Upper lobe of right lung (tissue), 1 donor: ENCODE data around the gene PRSS2. TPM values are rescaled to one million over a fixed set of nuclear protein-coding genes. Genes with fewer than 3 reads are reported as not detected.

Experiments used
- ATAC-seq: fragments of 200-7000 bp; cut with Tn5 transposase; one replicate; pipeline ENCODE4 v1.9.1; 2020; ENCODE audit warnings: mild to moderate bottlenecking, moderate library complexity
- DNase-seq: peaks from one replicate; pipeline ENCODE4 v3.0.0-alpha.2; 2020
- H3K27ac ChIP-seq: fragments of 200-600 bp; one replicate; pipeline ENCODE4 v1.8.0; 2022
- H3K27me3 ChIP-seq: fragments of 200-600 bp; one replicate; pipeline ENCODE4 v1.8.0; 2022; ENCODE audit warnings: mild to moderate bottlenecking
- H3K36me3 ChIP-seq: fragments of 200-600 bp; one replicate; pipeline ENCODE4 v1.8.0; 2022
- H3K4me1 ChIP-seq: fragments of 200-600 bp; one replicate; pipeline ENCODE4 v1.8.0; 2022
- H3K4me3 ChIP-seq: fragments of 200-600 bp; one replicate; pipeline ENCODE4 v1.8.0; 2022; ENCODE audit warnings: mild to moderate bottlenecking
- H3K9me3 ChIP-seq: fragments of 200-600 bp; one replicate; pipeline ENCODE4 v1.8.0; 2022
- intact Hi-C: fragments of 100-400 bp; cut with DNase I; formaldehyde crosslinking; loops from one replicate; pipeline ENCODE4 v1.11.0; 2022
- total RNA-seq: library from RNA; stranded (reverse); fragmentation: NEBNext Ultra II Directional; extraction: Animal tissue kit (Norgen Biotek cat#: 25700); gene quantifications from one replicate; pipeline ENCODE4 v1.2.1, GENCODE V29; 2021
- TF ChIP-seq, protein P1 (sequence below): fragments of 200-600 bp; IDR thresholded peaks from one replicate; pipeline ENCODE4 v1.8.0; 2022; ENCODE audit warnings: antibody characterized with exemption
- donor health status: DM: no; HTN: yes; CAD: no; lungs with severe emphysema.

PRSS2 gene
- total RNA-seq, 1 donor from 2014 or later: not detected

DNA sequence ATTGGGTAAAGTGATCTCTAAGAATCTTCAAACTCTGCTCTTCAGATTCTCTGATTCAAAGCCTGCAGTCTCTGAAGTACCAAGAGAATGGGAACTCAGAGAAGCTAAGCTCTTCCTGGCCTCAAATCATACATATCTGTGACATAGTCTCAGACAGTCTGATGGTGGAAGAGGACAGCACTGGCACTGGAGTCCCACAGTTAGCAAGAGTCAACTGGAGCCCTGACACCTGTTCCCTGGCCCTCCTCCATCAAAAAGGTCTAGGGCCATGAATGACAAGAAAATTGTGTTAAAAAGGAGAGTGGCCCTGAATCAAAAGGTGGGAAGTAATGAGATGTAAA, 37.7 kb downstream of the PRSS2 start:
- TF ChIP-seq, protein P1, sequence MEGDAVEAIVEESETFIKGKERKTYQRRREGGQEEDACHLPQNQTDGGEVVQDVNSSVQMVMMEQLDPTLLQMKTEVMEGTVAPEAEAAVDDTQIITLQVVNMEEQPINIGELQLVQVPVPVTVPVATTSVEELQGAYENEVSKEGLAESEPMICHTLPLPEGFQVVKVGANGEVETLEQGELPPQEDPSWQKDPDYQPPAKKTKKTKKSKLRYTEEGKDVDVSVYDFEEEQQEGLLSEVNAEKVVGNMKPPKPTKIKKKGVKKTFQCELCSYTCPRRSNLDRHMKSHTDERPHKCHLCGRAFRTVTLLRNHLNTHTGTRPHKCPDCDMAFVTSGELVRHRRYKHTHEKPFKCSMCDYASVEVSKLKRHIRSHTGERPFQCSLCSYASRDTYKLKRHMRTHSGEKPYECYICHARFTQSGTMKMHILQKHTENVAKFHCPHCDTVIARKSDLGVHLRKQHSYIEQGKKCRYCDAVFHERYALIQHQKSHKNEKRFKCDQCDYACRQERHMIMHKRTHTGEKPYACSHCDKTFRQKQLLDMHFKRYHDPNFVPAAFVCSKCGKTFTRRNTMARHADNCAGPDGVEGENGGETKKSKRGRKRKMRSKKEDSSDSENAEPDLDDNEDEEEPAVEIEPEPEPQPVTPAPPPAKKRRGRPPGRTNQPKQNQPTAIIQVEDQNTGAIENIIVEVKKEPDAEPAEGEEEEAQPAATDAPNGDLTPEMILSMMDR: no peak
- intact Hi-C loops: no loop called here
- Histone ChIP-seq H3K36me3 (no peaks in the 10 kb centered on the region), H3K27me3 (peaks cover 6% of the 10 kb centered on the region), H3K9me3 (no peaks in the 10 kb centered on the region), H3K4me1 (no peaks in the 10 kb centered on the region), H3K4me3 (no peak overlapping the region), H3K27ac (peak overlapping the region; percentile 51)
- ATAC-seq (no peak), DNase-seq (no peak)

- Histone ChIP-seq H3K27me3 (peaks cover 6% of the 10 kb centered on the region), H3K4me3 (no peak overlapping the region), H3K4me1 (no peaks in the 10 kb centered on the region), H3K36me3 (no peaks in the 10 kb centered on the region), H3K27ac (peak overlapping the region; percentile 51), H3K9me3 (no peaks in the 10 kb centered on the region)
- ATAC-seq: peak; percentile 70
- DNase-seq: no peak
- TF ChIP-seq, protein P1: no peak
- intact Hi-C loops: no loop called here
Measured at GRCh38 chr7:142808802-142809583, 38.2 kb downstream of the PRSS2 start.

DNA sequence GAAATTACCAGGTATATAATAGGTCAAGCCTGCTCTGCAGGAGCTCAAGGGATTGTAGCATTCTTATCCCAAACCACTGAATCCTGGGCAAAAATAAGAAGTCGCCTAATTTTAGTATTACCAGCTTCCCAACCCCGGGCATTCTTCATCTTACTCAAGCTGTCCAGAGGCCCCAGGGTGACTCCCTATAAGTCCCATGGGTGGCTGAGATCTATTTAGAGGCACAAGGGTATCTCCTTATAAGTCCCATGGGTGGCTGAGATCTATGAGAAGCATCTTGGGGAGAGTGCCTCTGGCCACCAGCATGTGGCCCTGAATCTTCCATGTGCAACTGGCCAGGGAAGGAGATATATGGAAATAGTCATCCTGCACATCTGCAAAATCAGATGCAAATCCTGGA, 38.9 kb downstream of the PRSS2 start:
- Histone ChIP-seq H3K4me1 (no peaks in the 10 kb centered on the region), H3K9me3 (no peaks in the 10 kb centered on the region), H3K36me3 (no peaks in the 10 kb centered on the region), H3K4me3 (no peak overlapping the region), H3K27ac (peak overlapping the region; percentile 24), H3K27me3 (peaks cover 6% of the 10 kb centered on the region)
- intact Hi-C loops: no loop called here
- DNase-seq (no peak), ATAC-seq (no peak)
- TF ChIP-seq, protein P1: no peak

DNA sequence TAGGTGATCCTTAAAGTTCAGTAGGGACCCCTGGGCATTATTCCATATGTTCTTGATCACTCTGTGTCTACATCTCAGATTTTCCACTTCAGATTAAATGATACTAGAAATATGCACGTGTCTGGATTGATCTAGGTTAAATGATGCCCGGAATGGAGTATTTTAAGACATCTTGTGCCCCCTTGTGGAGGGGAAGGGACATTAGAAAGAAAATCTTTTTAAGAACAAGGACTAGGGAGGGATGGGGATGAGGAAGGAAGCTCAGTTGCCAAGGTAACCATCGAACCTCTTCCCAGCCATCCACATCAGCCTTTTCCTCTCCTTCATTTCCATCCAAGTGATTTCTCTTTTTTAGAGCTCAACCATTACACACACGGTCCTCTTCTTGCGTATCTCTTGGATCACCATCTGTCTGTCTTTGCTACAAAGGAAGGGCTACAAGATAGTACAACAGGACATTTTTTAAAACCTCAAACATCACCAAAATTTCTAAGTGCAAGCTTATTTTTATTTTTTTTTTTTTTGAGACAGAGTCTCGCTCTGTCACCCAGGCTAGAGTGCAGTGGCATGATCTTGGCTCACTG, 40.5 kb downstream of the PRSS2 start:
- TF ChIP-seq, protein P1: peak; percentile 61
- DNase-seq (no peak), ATAC-seq (peak; percentile 59)

DNA sequence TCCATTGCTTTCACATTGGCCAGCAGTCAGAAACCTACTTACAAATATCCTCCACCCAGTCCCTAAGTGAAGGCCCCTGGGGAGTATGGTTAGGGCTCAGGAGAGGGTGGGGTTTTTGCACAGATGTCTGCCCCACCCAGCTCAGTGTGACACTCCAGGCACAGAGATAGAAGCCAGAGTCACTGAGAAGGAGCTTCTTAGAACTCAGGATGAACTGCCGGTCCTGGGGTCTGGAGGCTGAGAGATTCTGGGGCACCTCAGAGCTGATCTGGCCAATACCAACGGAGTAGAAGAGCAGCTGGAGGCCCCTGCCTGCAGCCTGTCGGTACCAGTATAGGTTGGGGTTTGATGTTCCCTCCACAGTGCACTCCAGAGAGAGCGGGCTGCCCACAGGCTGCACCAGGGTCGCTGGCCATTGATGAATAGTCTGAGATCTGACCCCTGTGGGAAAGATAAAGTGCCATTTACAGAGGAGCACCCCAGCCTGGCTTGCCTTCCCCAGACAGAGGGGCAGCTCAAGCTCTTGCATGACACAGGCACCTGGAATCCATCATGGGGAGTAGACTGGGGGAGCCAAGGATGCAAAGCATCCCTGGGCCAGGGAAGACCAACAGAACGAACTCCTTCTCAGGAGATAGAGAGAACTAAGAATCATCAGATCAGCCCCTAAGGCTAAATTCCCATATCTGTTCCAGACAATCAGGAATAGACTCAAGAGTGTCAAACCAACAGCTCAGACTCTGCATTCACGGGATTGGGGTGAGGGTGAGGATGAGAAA, 41.9 kb downstream of the PRSS2 start:
- Histone ChIP-seq H3K36me3 (no peaks in the 10 kb centered on the region), H3K27me3 (peaks cover 19% of the 10 kb centered on the region), H3K9me3 (no peaks in the 10 kb centered on the region), H3K4me1 (no peaks in the 10 kb centered on the region), H3K4me3 (no peak overlapping the region), H3K27ac (no peak overlapping the region)
- intact Hi-C loops: no loop called here
- ATAC-seq (no peak), DNase-seq (no peak)
- TF ChIP-seq, protein P1: no peak

More for the DNA sequence above, 40.5 kb downstream of the PRSS2 start:
- Histone ChIP-seq H3K4me1 (no peaks in the 10 kb centered on the region), H3K27ac (no peak overlapping the region), H3K27me3 (peaks cover 19% of the 10 kb centered on the region), H3K9me3 (no peaks in the 10 kb centered on the region), H3K4me3 (no peak overlapping the region), H3K36me3 (no peaks in the 10 kb centered on the region)
- intact Hi-C loops: no loop called here
